Fibroblast of lung (primary cell): ENCODE measurements around the gene KIF1A. TPM values are rescaled to one million over a fixed set of nuclear protein-coding genes. Genes with fewer than 3 reads are reported as not detected.
A peak's percentile ranks its signal among the peaks of the same experiment; 100 is the strongest.

Experiments
- DNase-seq, 2 donors: peaks; one replicate each; pipeline versions ENCODE4 v3.0.0 to v3.0.0-alpha.2; 2010; ENCODE audit warnings: low read depth in 2 of 2
- H2AFZ ChIP-seq: 2 replicates; pipeline ENCODE4 v1.5.1; 2012; ENCODE audit warnings: low read length, control low read depth, inconsistent platforms
- H3K27ac ChIP-seq: 2 replicates; pipeline ENCODE4 v1.5.1; 2011; ENCODE audit warnings: low read length, control low read depth; ENCODE audit not compliant: insufficient read depth
- H3K27me3 ChIP-seq: 2 replicates; pipeline ENCODE4 v1.5.1; 2011; ENCODE audit warnings: mild to moderate bottlenecking, low read length; ENCODE audit not compliant: control insufficient read depth, insufficient read depth
- H3K36me3 ChIP-seq: 2 replicates; pipeline ENCODE4 v1.5.1; 2011; ENCODE audit warnings: low read length; ENCODE audit not compliant: control insufficient read depth, insufficient read depth
- H3K4me1 ChIP-seq: 2 replicates; pipeline ENCODE4 v1.5.1; 2011; ENCODE audit warnings: low read length; ENCODE audit not compliant: control insufficient read depth, insufficient read depth; ENCODE audit errors: extremely low read depth
- H3K4me2 ChIP-seq: 2 replicates; pipeline ENCODE4 v1.5.1; 2011; ENCODE audit warnings: low read length, control low read depth; ENCODE audit not compliant: insufficient read depth; ENCODE audit errors: extremely low read depth
- H3K4me3 ChIP-seq, 4 experiments: fragments of 200-600 bp in 1 of 4; sonication (generic) in 1 of 4; replicated peaks in 1 of 4; 2 replicates each; pipeline ENCODE4 v1.5.1; 2011 to 2016; ENCODE audit warnings: low read length in 4 of 4, low read depth in 3 of 4, mild to moderate bottlenecking in 3 of 4, control low read depth in 2 of 4, inconsistent platforms in 1 of 4, mixed read lengths in 1 of 4; ENCODE audit not compliant: insufficient read depth in 1 of 4; ENCODE audit errors: control extremely low read depth in 1 of 4
- H3K79me2 ChIP-seq: 2 replicates; pipeline ENCODE4 v1.5.1; 2012; ENCODE audit warnings: mild to moderate bottlenecking, low read length, inconsistent platforms; ENCODE audit not compliant: control insufficient read depth, insufficient read depth
- H3K9ac ChIP-seq: 2 replicates; pipeline ENCODE4 v1.5.1; 2011; ENCODE audit warnings: mild to moderate bottlenecking, low read length, control low read depth; ENCODE audit not compliant: insufficient read depth
- H3K9me3 ChIP-seq: 2 replicates; pipeline ENCODE4 v1.5.1; 2012; ENCODE audit warnings: low read depth, low read length; ENCODE audit not compliant: control insufficient read depth, insufficient read depth
- H4K20me1 ChIP-seq: 2 replicates; pipeline ENCODE4 v1.5.1; 2011; ENCODE audit warnings: low read length; ENCODE audit not compliant: control insufficient read depth, insufficient read depth; ENCODE audit errors: extremely low read depth
- CTCF ChIP-seq, 2 donors: IDR thresholded peaks in 1 of 2; conservative IDR thresholded peaks in 1 of 2; 1 replicate in 1 of 2; 2 replicates in 1 of 2; pipeline ENCODE4 v1.5.1; 2011 to 2012; ENCODE audit warnings: low read length in 2 of 2, control low read depth in 1 of 2, inconsistent platforms in 1 of 2, low read depth in 1 of 2, mild to moderate bottlenecking in 1 of 2
- EZH2 ChIP-seq: IDR thresholded peaks from 2 replicates; pipeline ENCODE4 v1.5.1; 2012; ENCODE audit warnings: low read length, control low read depth, mild to moderate bottlenecking; ENCODE audit errors: missing control alignments
- polyA minus RNA-seq: library from RNA; depleted of rRNA, polyadenylated mRNA; stranded (reverse); fragments of >200 nt; gene quantifications from 2 replicates; pipeline ENCODE4 v1.2.3, GENCODE V29; 2011; ENCODE audit warnings: low replicate concordance
- polyA plus RNA-seq, 2 donors: library from polyadenylated mRNA; depleted of rRNA in 1 of 2; stranded (reverse) in 1 of 2; unstranded in 1 of 2; fragments of >200 nt; gene quantifications; 2 replicates each; pipeline ENCODE4 v1.2.1, GENCODE V29; 2011 to 2012; ENCODE audit warnings: missing spikeins in 1 of 2
- total RNA-seq: library from RNA; depleted of rRNA; stranded (reverse); fragments of >200 nt; gene quantifications from 2 replicates; pipeline ENCODE4 v1.2.1, GENCODE V29; 2014

Gene KIF1A
- total RNA-seq (not detected in 2 replicates), polyA plus RNA-seq (0.01 and 0.05 TPM in 2 replicates), polyA minus RNA-seq (not detected in 2 replicates)
- not detected in 2 replicates for polyA plus RNA-seq (2012)

GRCh38 chr2:240819858-240820606, at the start of gene KIF1A:
Gene KIF1A (minus strand): TSS chr2:240820219. CDS start chr2:240797752, 22,467 bp downstream.
- H2AFZ ChIP-seq: no peak within 1 kb of the TSS
- TF ChIP-seq EZH2 (peak; percentile 58), CTCF (conservative IDR thresholded peaks at IDR 0.05 in 1 of 2, IDR thresholded peaks at IDR 0.05 in 1 of 2; ENCODE audit: low read depth in 1 of 2, low read length in 2 of 2) (no peak)
- H3K4me1 ChIP-seq: no peaks in the 10 kb centered on the region
- H3K27ac ChIP-seq: no peak within 1 kb of the TSS
- no peaks in the 10 kb centered on the region for H4K20me1 ChIP-seq
- H3K9ac ChIP-seq: no peak within 1 kb of the TSS
- no peaks in the 10 kb centered on the region for H3K79me2 ChIP-seq
- no peaks in the 10 kb centered on the region for H3K36me3 ChIP-seq
- H3K9me3 ChIP-seq: no peaks in the 10 kb centered on the region
- no peak within 1 kb of the TSS for H3K4me2 ChIP-seq
- no peak for DNase-seq
- peaks cover 34% of the 10 kb centered on the region for H3K27me3 ChIP-seq
- H3K4me3 ChIP-seq: no peak within 1 kb of the TSS

GRCh38 chr2:240869109-240869955, 49.3 kb upstream of the KIF1A start:
- no peak overlapping the region for H2AFZ ChIP-seq
- no peak overlapping the region for H3K4me3 ChIP-seq
- no peak overlapping the region for H3K9ac ChIP-seq
- no peak overlapping the region for H3K27ac ChIP-seq
- H3K79me2 ChIP-seq: no peaks in the 10 kb centered on the region
- TF ChIP-seq EZH2: no peak
- no peak for TF ChIP-seq CTCF (conservative IDR thresholded peaks at IDR 0.05 in 1 of 2, IDR thresholded peaks at IDR 0.05 in 1 of 2; ENCODE audit: low read depth in 1 of 2, low read length in 2 of 2)
- no peaks in the 10 kb centered on the region for H4K20me1 ChIP-seq
- DNase-seq: no peak
- no peak overlapping the region for H3K4me2 ChIP-seq
- no peaks in the 10 kb centered on the region for H3K9me3 ChIP-seq
- H3K36me3 ChIP-seq: no peaks in the 10 kb centered on the region
- no peaks in the 10 kb centered on the region for H3K4me1 ChIP-seq
- H3K27me3 ChIP-seq: peaks cover 10% of the 10 kb centered on the region
